ENCODE measurements around the gene SLC39A8.

- TF ChIP-seq POLR2A (IDR thresholded peaks at IDR 0.05; ENCODE audit: low read depth, low read length) (no peak), TAF1 (IDR thresholded peaks at IDR 0.05; ENCODE audit: borderline replicate concordance, low read depth, low read length) (no peak), POLR2AphosphoS5 (IDR thresholded peaks at IDR 0.05; ENCODE audit: low read depth, low read length) (no peak)
Observed at GRCh38 chr4:102285831-102286230, 59.5 kb downstream of the SLC39A8 start.
